GM18909 (cell line): Measurements from ENCODE around the gene LETM1.
A peak's percentile ranks its signal among the peaks of the same experiment; 100 is the strongest.
"Not testable (repeated sequence)": the region's sequence is repeated elsewhere in the genome, so short reads cannot be mapped to it uniquely, and the experiment has no call there.

Source experiments
- ATAC-seq: cut with Tn5 transposase; IDR thresholded peaks from one replicate; pipeline ENCODE4 v1.9.1; 2021; ENCODE audit warnings: mild to moderate bottlenecking; ENCODE audit not compliant: unreplicated experiment, poor library complexity

The LETM1 gene

GRCh38 chr4:1855333-1856070 is 454 bp downstream of the LETM1 start:
- ATAC-seq = peak; percentile 32

DNA sequence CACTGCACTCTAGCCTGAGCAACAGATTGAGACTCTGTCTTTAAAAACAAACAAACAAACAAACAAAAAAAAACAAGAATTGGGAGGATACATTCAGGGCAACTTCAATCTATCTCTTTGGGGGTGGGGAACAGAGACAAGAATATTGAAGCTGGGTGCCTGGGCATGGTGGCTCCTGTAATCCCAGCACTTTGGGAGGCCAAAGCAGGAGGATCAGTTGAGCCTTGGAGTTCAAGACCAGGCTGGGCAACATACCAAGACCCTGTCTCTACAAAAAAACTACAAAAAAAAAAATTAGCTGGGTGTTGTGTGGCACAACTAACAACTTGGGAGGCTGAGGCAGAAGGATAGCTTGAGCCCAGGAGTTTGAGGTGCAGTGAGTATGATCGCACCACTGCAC is 1.2 kb downstream of the LETM1 start:
- ATAC-seq = no peak

GRCh38 chr4:1852904-1853623 is 2.9 kb downstream of the LETM1 start:
- ATAC-seq = no peak

DNA sequence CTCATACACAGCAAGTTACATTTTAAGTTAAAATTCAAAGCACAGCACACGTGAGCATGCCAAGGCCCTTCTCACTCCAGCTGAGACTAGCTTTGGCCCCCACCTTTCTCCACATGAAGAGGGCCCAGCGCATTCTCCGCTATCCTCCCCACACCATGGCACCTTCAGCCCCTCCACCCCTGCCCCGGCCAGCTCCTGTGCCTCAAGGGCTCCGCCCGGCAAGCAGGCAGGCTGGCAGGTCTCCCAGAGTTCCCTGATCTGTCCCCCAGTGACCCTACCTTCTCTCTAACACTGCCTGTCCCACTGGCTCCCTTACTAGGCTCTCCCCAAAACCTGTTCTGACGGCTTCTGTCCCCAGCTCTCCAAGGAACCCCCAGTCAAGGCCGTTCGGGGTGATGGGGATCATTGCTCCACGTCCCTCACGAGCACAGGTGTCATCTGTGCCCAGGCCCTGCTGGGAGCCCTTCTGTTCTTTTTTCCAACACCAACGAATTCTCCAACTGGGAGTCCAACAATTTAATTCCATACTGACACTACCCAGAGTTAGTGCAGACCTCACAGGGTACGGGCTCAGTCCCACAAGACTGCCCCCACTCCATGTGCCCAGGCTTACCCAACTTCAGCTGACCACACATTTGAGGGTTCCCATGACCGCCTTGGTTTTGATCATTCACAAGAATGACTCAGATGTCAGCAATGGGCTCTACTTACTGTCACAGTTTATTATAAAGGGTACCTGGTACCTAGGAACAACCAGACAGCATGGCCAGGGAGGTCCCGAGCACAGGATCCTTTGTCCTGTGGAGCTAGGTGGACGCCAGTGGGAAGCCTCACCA is 4.2 kb downstream of the LETM1 start:
- no peak for ATAC-seq

DNA sequence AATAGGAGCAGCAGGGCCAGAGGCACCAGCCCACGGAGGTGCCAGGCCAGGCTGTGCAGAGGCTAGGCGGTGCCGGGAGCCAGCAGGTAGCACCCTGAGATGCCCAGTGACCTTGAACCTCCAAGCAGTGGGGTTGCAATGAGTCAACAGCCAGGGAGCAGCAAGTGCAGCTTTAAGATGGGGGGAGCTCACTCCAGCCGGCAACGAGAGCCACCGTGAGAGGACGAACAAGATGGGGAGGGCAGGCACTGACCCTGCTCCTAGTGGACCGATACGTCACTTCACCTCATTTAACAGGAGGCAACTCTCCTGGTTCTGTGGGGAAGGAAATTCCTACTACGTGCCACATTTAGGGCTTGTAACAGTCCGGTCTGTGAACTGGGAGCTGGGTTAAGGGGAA is 4.8 kb downstream of the LETM1 start:
- ATAC-seq = no peak

GRCh38 chr4:1850276-1850675 is 5.7 kb downstream of the LETM1 start:
- ATAC-seq = no peak

GRCh38 chr4:1846580-1846979 is 9.4 kb downstream of the LETM1 start:
- ATAC-seq = no peak

GRCh38 chr4:1844618-1845017 is 11.3 kb downstream of the LETM1 start:
- not testable (repeated sequence) for ATAC-seq

- no peak for ATAC-seq
Measured at GRCh38 chr4:1843852-1844251, 12.1 kb downstream of the LETM1 start.

DNA sequence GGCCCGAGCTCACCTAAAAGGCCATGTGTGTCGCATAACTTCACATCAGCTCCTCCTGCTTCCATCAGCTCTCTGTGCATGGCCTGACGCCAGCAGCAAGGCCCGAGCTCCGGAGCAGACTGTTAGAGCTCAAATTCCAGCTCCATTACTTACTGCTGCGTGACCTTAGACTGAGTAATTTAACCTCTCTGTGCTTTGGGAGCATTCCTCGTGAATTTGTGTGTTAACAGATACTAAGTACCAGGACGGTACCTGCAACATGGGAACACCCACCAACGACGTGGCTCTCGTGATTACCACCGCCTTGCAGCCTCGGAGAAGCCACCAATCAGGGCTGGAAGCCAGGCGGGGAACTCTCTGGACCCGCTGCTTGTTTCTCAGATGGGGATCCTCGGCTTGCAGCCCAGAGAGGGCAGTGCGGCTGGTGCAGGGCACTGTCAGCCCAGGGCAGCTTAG is 12.9 kb downstream of the LETM1 start:
- no peak for ATAC-seq

DNA sequence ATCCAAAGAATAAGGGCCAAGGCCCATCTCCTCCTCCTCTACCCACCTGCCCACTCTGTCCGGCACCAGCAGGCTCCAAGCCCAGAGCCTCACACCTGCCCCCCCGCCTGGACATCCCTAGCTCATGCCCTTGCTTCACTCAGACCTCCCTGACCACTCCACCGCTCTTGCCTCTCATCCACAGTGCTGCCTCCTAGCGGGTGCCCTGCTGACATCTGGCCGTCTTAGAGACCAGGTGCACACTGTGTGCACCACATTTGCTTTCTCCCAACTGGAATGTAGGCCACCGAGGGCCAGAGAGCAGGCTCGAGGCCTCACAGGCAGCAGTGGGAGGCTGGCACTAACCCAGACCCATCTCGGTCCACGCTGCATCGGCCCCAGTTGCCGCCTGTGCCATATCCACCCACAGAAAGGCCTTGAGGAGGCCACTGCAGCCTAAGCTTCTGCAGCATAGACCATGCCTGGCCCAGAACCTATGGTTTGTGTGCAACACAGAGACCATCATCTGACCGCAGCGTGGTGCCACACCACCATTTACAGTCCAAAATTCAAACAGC is 13.5 kb downstream of the LETM1 start:
- no peak for ATAC-seq

DNA sequence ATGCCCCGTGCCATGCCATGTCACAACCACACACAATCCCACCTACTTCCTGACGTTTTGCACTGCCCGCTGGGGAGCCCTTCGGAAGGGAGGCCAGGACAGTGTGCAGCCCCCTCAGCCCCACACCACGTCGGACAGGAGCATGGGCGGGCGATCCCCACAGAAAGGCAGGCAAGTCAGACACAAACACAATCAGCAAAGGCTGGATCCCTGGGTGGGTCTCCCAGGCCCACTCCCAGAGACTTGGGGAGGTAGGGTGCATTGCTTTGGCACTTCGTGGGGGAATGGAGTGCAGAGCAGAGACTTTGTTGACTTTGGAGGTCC is 14.1 kb downstream of the LETM1 start:
- ATAC-seq = no peak

GRCh38 chr4:1841201-1841886 is 14.6 kb downstream of the LETM1 start:
- ATAC-seq = no peak

DNA sequence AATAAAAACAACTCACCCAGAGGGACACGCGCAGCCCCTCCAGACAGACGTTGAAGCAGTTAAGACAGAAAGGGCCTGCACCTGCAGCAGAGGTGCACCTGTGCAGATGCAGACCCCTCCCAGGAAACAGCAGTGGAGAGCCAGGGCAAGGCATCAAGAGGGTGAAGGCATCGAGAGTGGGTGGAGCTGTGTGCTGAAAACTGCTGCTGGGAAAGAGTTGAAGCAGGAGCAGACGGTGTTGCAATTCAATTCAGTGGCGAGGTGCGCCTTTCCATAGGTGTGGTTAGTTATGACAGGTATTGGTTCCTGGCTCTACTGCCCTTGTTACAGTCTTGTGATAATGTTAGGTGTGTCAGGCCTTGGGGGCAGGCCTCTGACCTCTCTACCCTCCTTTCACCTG is 16.7 kb downstream of the LETM1 start:
- ATAC-seq = no peak

- ATAC-seq = no peak
Measured at GRCh38 chr4:1837069-1837468, 18.9 kb downstream of the LETM1 start.

DNA sequence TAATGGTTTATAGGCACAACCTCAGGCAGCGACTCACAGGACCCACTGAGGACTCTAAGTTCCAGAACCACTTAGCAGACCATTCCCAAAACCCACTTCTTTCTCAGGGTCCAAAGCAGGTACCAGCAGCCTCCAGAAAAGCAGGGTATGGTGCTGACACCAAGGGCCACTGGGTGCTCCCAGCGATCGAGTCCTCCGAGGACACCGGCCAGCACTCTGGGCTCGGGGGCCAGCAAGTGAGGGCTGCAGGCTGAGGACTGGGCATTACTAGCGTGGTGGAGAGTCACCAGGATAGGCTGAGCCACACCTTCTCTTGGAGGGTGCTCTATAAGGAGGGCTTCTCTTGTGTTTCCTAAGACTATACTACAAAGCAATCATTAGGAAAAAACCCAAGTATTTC is 19.3 kb downstream of the LETM1 start:
- no peak for ATAC-seq

- not testable (repeated sequence) for ATAC-seq
Measured at GRCh38 chr4:1835836-1836235, 20.1 kb downstream of the LETM1 start.

DNA sequence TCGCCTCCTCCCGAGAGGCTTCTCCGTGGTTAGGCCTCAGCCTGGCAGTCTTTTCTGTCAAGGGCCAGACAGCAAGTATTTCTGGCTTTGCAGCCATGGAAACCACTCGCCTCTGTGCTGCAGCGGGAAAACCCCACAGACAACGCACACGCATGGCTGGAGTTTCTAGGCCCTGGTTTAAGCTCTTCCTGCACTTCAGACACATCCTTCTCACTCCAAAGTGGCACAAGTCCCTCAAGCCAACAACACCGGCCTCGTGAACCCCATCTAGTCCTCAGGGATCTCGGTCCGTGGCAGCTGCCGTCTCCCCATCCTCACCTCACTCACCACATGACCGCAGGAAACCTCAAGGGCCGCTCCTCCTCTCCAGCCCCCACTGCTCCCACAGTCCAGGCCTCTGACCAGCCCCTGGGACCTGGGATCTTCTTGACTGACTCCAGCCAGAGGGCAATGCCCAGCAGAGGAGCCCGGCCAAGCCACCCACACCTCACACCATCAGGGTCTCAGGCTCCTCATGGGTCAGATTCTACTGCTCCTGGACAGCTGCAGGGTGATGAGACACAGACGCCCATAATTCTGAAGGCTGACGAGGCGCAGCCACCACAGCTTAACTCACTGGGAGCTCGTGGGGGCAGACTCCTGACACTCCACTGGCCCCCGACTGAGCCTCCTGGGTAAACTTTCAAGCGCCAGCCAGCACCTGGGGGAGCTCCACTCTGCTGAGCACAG is 21.7 kb downstream of the LETM1 start:
- ATAC-seq = no peak

GRCh38 chr4:1833307-1834046 is 22.5 kb downstream of the LETM1 start:
- no peak for ATAC-seq
